T-helper 2 cell (primary cell): ENCODE data around the gene USP46.

Source experiments
- DNase-seq, 5 experiments: peaks; one replicate each; pipeline versions ENCODE4 v3.0.0 to v3.0.0-alpha.2; 2012 to 2022

USP46 gene

DNA sequence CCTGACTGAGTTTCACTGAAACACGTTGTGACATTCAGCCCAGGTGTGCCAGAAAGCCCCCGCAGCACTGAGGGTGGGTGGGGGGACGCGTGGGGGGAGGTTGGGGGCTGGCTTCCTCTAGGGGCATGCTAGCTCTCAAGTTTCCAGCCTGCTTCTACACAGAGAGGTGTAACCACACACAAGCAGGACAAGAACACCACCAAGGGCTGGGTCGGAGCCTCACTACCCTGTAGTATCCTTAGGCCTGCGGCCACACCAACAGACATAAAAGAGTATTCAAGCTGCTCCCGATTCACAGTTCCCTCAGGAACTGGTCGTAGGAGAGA, 1.8 kb downstream of the USP46 start:
- DNase-seq = no peak

DNA sequence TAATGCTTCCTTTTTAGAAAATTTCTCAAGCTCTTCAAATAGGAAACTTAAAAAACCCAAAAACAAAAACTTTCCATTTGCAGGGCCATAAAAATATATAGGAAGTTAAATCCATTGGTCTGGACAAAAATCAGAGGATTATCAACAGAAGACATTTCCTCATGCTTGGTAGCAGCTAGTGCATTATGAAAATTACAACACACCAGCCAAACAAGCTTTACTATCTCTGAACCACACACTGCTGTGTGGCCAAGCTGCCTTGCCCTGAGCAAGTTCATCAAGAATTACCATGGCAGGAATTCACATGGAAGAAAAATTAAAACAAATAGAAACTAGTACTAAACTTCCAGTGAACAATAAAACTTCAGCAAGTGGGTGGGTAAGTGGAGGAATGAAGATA, 3.6 kb downstream of the USP46 start:
- DNase-seq = no peak

DNA sequence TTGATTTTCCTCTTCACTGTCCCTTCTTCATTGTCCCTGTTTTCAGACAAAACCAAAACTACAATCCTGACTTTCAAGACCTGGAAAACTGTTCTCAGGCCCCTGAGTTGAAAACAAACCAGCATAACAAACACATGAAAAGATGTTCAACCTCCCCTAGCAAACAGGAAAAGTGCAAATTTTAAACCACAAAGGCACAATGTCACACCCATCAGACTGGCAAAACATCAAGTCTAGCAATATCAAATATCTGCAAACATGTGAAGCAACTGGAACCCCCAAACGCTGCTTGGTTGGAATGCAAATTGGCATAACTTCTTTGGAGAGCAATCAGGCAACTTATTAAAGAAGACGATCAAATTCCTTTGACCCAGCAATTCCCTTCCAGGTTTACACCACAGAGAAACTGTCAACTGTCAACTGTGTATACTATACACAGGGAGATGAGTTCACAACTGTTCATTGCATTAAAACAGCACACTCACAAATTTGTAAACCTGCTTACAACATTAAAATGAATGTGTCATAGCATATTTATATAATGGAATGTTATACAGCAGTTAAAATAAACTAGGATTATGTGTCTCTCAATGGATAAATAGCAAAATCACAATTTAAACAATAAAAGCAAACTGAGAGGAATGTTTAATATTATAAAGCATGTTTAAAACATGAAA, 7.0 kb downstream of the USP46 start:
- DNase-seq = peak in 1 of 5 experiments; percentile 21

DNA sequence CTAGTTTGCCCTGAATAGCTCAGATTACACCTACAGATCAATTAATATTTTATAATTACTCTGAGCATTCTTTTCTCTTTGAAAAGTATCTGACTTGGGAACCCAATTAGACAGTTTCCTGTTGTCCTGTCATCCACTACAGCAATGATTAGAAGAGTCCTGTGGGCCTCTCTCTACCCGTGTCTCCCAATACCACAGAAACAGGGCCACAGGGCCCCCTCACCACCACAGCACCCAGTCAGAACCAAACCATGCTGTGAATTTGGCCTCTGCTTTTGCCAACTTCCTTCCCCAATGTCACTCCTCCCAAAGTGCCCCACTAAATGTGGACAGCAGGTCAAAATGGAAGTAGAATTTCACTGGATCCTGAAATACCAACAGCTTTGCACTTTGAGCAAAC, 10.3 kb downstream of the USP46 start:
- no peak for DNase-seq

DNA sequence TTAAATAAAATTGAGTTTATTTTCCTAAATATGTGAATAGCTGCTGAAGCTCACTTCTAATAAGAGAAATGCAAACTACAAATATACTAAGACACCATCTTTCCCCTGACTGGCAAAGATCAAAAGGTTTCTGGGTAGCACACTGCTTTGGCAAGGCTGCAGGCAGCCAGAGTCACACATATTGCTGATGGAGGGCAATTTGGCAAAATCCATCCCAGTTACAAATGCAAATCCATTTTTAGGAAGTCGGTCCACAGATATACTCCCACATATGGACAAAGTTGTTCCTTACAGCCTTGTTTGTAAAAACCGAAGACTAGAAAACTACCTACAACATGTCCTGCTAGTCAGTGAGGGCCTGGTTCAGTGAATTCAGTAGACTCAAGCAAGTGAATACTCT, 12.4 kb downstream of the USP46 start:
- no peak for DNase-seq

DNA sequence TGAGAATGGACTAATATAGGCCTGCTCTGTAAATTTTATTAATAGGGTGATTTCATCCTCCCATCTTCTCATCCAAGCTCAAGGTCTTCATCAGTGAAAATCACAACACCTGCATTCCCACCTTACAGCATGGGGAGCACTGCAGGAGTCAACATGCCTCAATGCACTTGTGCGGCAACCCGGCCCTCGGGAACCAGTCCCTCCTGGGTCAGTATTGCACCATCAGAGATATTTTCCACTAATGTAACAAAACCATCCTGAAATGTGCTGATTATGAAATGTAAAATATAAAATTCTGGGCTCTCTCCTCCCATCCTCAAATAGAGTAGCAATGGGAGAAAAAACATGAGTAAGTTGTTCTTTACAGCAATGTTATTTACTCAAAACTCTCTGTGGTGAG, 13.0 kb downstream of the USP46 start:
- no peak for DNase-seq

DNA sequence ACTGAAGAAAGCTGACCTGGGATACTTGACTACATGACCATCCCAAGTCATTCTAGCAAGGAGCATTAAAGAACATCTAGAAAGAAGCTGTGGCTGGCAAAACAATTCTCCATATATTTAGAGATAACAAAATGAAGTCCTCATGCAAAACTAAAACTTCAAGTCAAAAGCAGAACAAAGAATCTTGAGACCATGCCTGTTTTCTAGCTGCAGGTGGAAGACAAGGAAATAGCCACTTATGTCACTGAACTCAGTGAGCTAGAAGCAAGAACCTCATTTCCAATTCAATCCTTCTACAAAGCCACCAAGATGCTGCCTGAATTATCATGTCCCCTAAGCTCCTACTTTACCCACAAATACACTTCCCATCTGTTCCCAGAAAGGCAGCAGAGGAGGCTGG, 13.8 kb downstream of the USP46 start:
- no peak for DNase-seq

DNA sequence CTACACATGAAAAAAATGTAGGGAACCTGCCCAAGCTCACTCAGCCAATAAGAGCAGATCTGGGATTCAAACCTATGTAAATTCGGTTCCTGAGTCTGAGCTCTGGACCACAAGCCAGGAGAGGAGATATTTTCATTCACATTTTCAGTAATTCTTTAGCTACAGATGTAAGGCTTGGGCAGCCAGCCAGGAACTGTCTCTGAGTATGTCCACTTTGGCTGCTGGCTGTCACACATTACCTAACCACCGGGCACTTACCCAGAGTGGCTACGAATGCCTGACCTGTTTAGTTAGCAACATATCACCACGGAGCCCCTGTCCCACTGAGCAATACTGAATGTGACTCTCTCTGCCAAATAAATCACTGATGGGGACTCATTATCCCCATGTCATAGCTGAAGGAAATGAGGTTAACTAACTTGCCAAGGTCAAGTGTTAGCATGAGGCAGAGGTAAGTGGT, 15.3 kb downstream of the USP46 start:
- DNase-seq = no peak

DNA sequence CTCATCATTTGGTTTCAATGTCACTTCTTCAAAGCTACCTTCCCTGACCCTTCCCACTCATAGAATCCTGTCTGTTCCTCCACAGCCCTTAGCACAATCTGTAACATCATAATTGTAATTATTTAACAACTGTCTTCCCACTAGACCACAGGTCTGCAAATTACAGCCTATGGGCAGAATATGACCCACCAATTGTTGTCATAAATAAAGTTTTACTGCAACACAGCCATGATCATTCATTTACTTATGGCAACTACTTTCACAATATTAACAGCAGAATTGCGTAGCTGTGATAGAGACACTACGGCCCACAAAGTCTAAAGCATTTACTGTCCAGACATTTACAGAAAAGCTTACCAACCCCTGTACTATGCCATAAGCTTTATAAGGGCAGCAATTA, 15.9 kb downstream of the USP46 start:
- no peak for DNase-seq

DNA sequence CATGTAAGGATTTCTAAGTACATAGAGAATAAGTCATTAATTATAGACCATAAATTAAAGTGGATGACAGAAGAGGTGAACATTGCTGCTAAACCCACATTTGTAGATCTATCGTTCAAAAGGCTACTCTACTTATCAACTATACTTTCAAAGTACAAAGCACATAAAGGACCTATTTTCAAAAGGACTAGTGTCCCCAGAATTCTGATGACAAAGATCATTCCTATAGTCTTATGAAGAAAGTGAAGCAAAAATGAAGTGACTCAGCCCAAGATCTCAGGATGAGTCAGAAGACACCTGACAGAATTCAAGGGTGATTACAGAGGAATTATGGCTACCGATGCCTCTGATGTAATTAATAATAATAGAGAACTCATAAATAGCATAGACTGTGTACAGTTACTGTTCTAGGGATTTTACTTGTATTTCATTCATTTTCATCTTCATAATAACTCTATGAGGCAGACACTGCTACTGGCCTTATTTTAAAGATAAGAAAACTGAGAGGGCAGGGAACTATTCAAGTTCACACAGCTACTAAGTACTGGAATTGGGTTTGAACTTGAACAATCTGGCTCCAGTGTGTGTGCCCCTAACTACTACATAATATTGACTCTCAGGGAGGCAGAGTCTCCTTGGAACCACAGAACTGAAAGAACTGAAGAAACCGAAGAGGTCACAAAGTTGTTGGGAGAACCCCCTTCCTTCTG, 17.1 kb downstream of the USP46 start:
- peak in 1 of 5 experiments; percentile 62 for DNase-seq

DNA sequence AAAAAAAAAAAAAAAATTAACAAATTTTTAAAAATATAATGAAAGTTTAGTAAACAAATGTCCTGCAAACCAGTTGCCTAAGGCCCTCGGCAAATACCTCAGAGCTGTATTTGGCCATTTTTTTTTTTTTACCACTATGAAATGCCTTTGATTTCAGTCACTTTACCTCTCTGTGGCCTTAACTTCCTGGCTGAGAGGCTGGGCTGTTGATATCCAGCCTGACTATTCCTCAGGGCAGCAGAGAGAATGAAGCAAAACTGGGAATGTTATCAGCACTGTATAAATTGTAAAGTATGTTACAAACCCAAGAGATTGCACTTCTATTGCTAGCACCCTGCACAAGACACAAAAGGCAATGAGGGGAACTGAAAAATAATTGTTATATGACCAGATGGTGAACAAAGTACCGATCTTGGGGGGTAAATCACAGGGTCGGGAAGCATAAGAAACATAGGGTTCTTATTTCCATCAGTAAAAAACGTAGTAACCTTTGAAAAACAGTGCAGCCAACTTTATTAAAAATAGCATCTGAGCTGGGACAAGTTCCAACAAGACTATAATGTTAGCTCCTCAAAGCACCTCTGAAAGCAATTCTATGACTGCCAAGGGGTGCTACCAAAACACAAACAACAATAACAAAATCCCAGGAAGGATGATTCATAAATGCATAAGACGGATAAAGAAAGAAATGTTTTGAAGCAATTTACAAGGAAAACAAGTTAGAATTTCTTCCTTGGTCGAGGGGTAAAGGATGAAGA, 18.1 kb downstream of the USP46 start:
- no peak for DNase-seq

DNA sequence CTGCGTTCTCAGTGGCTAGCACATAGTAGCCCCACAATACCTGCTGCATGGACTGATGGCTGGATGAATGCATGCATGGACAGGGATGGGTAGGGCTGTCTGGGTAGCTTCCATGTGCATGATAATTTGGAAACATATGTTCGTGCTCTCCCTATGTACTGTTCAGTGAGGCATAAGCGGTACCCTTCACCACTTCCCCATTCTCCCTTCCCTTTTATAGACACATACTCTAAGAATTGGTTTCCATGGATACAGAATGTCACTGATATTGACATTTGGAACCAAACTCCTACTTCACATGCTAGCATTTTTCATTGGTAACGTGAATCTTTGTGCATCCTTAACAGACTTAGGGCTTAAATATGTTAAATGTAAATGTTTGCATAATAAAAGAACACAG, 20.4 kb downstream of the USP46 start:
- no peak for DNase-seq

DNA sequence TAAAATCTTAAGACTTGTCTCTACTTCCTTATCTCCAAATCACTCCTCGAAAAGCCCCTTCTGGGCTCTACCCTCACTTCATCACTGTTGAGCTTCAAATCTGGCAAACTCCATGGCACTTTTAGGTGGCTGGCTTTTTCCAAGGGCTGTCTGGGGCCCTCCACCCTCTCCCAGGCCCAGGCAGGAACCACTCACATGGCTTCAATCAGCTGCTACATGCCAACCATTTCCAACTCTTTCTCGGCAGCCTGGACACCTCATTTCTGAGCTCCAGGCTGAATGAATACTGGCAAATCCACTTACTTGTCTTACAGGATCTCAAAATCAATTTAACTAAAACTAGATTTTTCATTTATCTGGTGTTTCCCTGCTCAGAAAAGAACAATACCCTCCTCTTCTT, 22.0 kb downstream of the USP46 start:
- no peak for DNase-seq

DNA sequence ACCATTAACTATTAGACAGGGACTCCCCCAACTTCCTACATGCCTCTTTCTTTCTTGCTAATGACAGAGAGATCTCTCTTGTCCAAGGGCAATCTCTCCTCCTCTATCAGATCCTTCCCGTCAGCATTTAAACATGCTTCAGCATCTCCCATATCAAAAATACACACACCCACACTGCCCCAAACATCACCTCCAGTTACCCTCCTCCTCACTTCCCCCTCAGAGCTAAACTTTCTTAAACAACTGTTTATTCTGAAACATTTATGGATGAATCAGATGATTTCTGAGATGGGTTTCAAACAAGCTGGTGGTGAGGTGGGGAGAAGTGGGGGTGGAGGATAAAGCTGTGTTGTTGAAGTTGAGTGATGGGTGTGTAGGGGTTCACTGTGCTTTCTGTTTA, 23.5 kb downstream of the USP46 start:
- DNase-seq = no peak

DNA sequence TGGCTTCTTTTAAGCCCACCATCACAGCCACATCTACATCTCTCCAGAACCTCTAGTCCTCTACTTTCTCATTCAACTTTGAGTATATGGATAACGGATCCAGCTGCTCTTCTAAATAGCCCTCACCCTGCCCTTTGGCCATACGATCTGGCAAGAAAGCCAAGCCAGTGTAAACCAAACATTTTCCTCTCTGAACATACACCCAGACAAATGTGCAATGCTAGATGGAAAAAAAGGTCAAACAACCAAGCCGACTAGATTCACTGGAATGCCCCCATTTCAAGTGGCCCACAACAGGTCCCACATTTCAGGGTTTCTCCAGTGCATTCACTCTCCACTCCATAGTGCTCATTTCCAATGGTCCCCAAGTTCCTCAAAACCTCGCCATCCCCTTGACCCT, 24.0 kb downstream of the USP46 start:
- no peak for DNase-seq

DNA sequence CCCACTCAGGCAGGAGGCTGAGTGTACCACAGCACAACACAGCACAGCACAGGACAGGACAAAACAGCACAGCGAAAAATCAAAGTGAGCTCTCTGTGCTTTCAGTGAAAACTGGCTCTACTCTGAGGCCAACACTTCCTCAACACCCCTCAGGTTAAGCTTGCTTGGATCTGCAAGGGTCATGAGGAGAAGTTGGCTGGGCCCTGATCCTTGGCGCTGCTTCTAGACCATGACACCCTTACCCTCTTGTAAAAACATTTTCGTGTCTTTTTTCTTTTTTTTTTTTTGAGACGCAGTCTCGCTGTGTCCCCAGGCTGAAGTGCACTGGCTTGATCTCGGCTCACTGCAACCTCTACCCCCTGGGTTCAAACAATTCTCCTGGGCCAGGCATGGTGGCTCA, 25.3 kb downstream of the USP46 start:
- no peak for DNase-seq

DNA sequence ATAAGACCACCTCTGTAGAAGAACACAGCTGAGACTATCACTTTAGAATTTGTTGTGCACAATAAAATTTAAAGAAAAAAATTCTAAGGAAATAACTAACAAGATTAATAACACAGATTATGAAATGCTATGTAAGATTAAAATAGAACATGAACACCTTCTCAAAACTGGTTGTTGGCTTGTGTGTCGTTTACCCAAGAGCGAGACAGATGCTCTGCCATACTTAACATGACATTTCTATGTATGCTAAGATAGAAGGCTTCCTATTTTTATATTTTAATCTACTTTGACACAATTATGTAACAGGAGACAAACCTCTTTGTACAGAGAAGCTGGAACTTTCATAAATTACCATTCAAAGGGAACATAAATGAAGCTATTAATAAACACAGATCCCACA, 30.1 kb downstream of the USP46 start:
- no peak for DNase-seq

DNA sequence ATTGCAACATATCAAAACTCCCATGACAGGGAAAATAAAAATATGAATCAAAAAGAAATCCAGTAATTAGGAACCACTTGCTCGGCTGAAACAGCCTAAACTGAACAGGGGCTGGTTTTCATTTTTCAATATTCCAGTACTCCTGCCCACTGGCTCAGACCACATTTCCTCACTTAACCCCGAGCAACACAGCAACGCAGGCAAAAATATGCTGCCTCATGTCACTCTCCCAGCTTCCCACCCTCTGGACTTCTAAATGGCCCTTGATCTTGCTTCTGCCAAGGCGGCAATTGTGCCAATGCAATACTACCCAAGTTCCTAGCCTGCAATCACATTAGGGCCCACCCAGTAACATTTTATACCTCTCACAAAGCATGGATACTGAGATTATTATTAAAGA, 30.6 kb downstream of the USP46 start:
- DNase-seq = no peak

DNA sequence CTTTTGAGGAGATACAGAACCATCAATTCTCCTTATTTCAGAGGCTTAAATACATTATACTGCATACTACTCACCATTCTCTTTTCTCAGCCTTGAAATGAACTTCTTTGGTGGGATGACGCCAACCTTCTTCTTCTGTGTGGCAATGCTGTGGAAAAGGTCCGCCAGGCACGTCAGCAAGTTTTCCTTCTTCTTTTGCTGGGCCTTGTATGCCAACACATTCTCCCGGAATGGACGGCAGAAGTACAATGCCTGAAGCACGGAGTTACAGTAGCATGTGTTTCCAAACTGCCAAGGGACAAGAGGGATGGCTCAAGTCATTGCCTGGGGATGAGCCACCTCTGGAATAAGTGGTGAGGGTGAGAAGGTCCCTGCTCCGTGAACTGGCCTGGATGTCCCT, 31.2 kb downstream of the USP46 start:
- DNase-seq = no peak

DNA sequence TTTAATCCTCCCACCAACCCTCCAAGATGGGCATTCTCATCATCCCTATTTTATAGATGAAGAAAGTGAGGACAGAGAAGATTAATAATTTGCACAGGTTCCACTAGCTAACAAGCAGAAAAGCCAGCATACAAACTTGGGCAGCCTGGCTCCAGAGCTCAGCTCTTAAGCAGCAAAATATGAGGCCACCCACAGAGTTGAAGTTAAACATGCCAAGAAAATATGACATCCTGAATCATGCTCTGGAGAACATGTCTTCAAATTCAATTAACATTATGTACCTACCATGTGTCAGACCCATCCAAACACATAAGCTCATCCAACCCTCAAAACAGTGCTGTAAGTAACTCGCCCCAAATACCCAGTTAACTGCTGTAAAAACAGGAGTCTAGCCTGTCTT, 33.9 kb downstream of the USP46 start:
- no peak for DNase-seq

DNA sequence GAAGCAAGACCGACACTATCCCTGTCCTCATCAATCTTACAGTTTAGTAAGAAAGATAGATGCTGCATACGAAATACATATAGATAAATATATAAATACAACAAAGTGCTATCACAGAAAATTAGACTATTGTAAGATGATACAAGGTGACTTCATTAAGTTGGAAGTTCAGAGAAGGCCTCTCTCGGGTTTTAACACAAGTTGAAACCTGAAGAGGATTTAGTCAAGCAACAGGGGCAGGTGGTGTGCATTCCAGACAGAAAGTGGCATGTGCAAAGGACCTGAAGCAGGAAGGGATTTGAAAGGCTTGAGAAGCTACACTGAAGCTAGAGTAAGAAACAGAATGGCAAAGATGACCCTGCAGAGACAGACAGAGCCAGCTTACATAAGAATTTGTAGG, 36.5 kb downstream of the USP46 start:
- no peak for DNase-seq

DNA sequence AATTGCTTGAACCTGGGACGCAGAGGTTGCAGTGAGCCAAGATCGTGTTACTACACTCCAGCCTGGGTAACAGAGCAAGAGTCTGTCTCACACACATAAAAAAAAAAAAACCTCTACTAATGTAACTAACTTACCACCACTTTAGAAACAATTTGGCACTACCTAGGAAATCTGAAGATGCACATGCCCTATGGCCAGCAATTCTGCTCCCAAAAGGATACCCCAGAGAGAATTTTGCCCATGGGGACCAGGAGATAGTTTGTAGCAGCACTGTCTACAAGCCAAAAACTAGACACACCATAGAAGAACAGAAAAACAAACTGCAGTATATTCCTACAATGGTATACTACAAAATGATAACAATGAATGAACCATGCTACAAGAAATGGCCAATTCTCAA, 37.5 kb downstream of the USP46 start:
- DNase-seq = no peak

DNA sequence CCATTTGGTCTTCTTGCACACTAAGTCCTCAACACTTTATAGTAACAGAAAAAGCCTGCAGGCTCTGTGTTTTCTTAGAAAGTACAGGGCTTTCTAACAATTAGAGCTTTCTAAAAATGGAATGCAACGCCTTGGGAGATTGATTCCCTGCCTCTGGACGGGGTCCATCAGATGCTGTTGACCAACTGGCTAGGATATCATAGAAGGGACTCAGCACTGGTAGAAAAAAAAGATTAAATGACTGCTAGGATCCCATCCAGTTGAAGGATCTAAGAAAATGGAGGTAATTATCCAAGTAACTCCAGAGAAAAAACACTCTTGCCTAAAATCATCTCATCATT, 39.5 kb downstream of the USP46 start:
- no peak for DNase-seq
